HepG2 (cell line): ENCODE results near the gene PPARA. TPM values are rescaled to one million over a fixed set of nuclear protein-coding genes. Genes with fewer than 3 reads are reported as not detected.

Source experiments
- ARNTL ChIP-seq: sonication (generic); formaldehyde crosslinking; IDR thresholded peaks from 2 replicates; pipeline ENCODE4 v1.4.0; 2020; ENCODE audit warnings: mild to moderate bottlenecking, missing genetic modification reagents
- GLMP ChIP-seq: sonication (generic); formaldehyde crosslinking; IDR thresholded peaks from 2 replicates; pipeline ENCODE4 v1.9.0; 2021; ENCODE audit warnings: missing genetic modification reagents, mild to moderate bottlenecking, borderline replicate concordance
- HIVEP1 ChIP-seq: sonication (generic); formaldehyde crosslinking; IDR thresholded peaks from 2 replicates; pipeline ENCODE4 v1.4.0; 2020; ENCODE audit warnings: mild to moderate bottlenecking, missing genetic modification reagents
- IRF1 ChIP-seq: sonication (generic); formaldehyde crosslinking; IDR thresholded peaks from 2 replicates; pipeline ENCODE4 v1.4.0; 2020; ENCODE audit warnings: low read depth, mild to moderate bottlenecking, missing genetic modification reagents
- MBNL3 ChIP-seq: fragments of 250-450 bp; sonication (Bioruptor Pico); conservative IDR thresholded peaks from 2 replicates; pipeline ENCODE4 v1.8.0; 2022; ENCODE audit warnings: mild to moderate bottlenecking, inconsistent platforms
- NFKBIZ ChIP-seq: IDR thresholded peaks from 2 replicates; pipeline ENCODE4 v1.6.1; 2018; ENCODE audit warnings: missing genetic modification reagents, missing compliant biosample characterization
- PHF5A ChIP-seq: IDR thresholded peaks from one replicate; pipeline ENCODE4 v1.6.1; 2018; ENCODE audit warnings: low read depth, missing genetic modification reagents; ENCODE audit not compliant: unreplicated experiment
- POLR2A ChIP-seq, 2 experiments: IDR thresholded peaks; 2 replicates each; pipeline ENCODE4 v1.6.1; 2011; ENCODE audit warnings: low read depth in 2 of 2, low read length in 2 of 2, mild to moderate bottlenecking in 1 of 2, moderate library complexity in 1 of 2; ENCODE audit not compliant: insufficient read depth in 1 of 2
- RCOR2 ChIP-seq: IDR thresholded peaks from 2 replicates; pipeline ENCODE4 v1.6.1; 2016; ENCODE audit warnings: missing biosample characterization, missing genetic modification reagents
- SMARCC2 ChIP-seq: fragments of 450-650 bp; IDR thresholded peaks from 2 replicates; pipeline ENCODE4 v1.6.1; 2017; ENCODE audit warnings: antibody characterized with exemption, mild to moderate bottlenecking
- TOPORS ChIP-seq: sonication (generic); formaldehyde crosslinking; IDR thresholded peaks from 2 replicates; pipeline ENCODE4 v1.8.0; 2023; ENCODE audit warnings: mild to moderate bottlenecking, missing genetic modification reagents
- ZBTB38 ChIP-seq: sonication (generic); formaldehyde crosslinking; IDR thresholded peaks from 2 replicates; pipeline ENCODE4 v1.5.1; 2020; ENCODE audit warnings: mild to moderate bottlenecking, missing genetic modification reagents
- ZKSCAN8 ChIP-seq: IDR thresholded peaks from 2 replicates; pipeline ENCODE4 v1.6.1; 2016; ENCODE audit warnings: borderline replicate concordance, missing genetic modification reagents, missing compliant biosample characterization
- ZMAT3 ChIP-seq: sonication (generic); formaldehyde crosslinking; conservative IDR thresholded peaks from 2 replicates; pipeline ENCODE4 v1.7.0; 2021; ENCODE audit warnings: missing genetic modification reagents
- ZNF275 ChIP-seq: sonication (generic); formaldehyde crosslinking; IDR thresholded peaks from 2 replicates; pipeline ENCODE4 v1.8.0; 2022; ENCODE audit warnings: missing genetic modification reagents, mild to moderate bottlenecking, inconsistent platforms, borderline replicate concordance
- ZNF318 ChIP-seq: sonication (generic); formaldehyde crosslinking; IDR thresholded peaks from 2 replicates; pipeline ENCODE4 v1.4.0; 2020; ENCODE audit warnings: mild to moderate bottlenecking, missing genetic modification reagents
- ZNF558 ChIP-seq: sonication (generic); formaldehyde crosslinking; IDR thresholded peaks from 2 replicates; pipeline ENCODE4 v1.9.0; 2022; ENCODE audit warnings: mild to moderate bottlenecking, missing genetic modification reagents, borderline replicate concordance
- ZNF740 ChIP-seq: sonication (generic); formaldehyde crosslinking; IDR thresholded peaks from 2 replicates; pipeline ENCODE4 v1.4.0; 2020; ENCODE audit warnings: missing genetic modification reagents
- polyA plus RNA-seq, 8 experiments: library from polyadenylated mRNA; depleted of rRNA in 3 of 8; stranded (reverse) in 7 of 8; unstranded in 1 of 8; fragments of >200 nt; fragmentation: Illumina TruSeq in 4 of 8; extraction: Trizol in 4 of 8; gene quantifications; 2 replicates each; pipeline versions ENCODE4 v1.2.1 to v1.2.3, GENCODE V29; 2011 to 2016; ENCODE audit warnings: low read depth in 4 of 8, missing spikeins in 1 of 8, mixed read lengths in 1 of 8; ENCODE audit not compliant: insufficient read depth in 1 of 8
- total RNA-seq, 5 experiments: library from RNA; depleted of rRNA; stranded (reverse); fragments of >200 nt; fragmentation: Illumina TruSeq; extraction: Trizol; gene quantifications; 2 replicates each; pipeline ENCODE4 v1.2.3, GENCODE V29; 2016; ENCODE audit warnings: low read depth in 1 of 5

The PPARA gene
- total and polyA plus RNA-seq, 2 of the 13 experiments (the other 11 are each of a cell fraction or from before 2014, with no cell fraction given), result 18.2 to 24.7 TPM

- TF ChIP-seq ZKSCAN8 (CRISPR knock-in tag) (peak; percentile 36; the same call in 1 of the 2 replicates), NFKBIZ (CRISPR knock-in tag) (no peak), MBNL3 (CRISPR knock-in tag) (no peak), IRF1 (CRISPR knock-in tag) (no peak), POLR2A (IDR thresholded peaks at IDR 0.05; ENCODE audit: insufficient read depth in 1 of 2, low read depth in 2 of 2, low read length in 2 of 2) (peak; percentile 67 to 77), GLMP (CRISPR knock-in tag) (no peak), PHF5A (CRISPR knock-in tag) (peak; percentile 25), RCOR2 (no peak; the same call in 1 of the 2 replicates), ZNF740 (CRISPR knock-in tag) (no peak), ZNF318 (CRISPR knock-in tag) (peak; percentile 57; the same call in 1 of the 2 replicates), ARNTL (peak; percentile 82; the same call in 1 of the 2 replicates), ZNF275 (CRISPR knock-in tag) (no peak), ZNF558 (no peak), TOPORS (CRISPR knock-in tag) (no peak), SMARCC2 (no peak), ZBTB38 (CRISPR knock-in tag) (no peak), HIVEP1 (no peak), ZMAT3 (CRISPR knock-in tag) (peak; percentile 66)
Observed at GRCh38 chr22:46147471-46148267, 2.7 kb upstream of the PPARA start (continued).
